Endothelial cell of umbilical vein (primary cell): ENCODE measurements around the gene TULP1. TPM values are rescaled to one million over a fixed set of nuclear protein-coding genes. Genes with fewer than 3 reads are reported as not detected.

ENCODE experiments used
- BruUV-seq: library from RNA; stranded (reverse); fragments of 400-500 nt; replicated peaks from 2 replicates; lab custom pipeline; 2021; lab: Mats Ljungman, UMichigan
- CTCF ChIA-PET: fragments of 300-600, 350-600 bp; sonication (Branson Sonifier 250); formaldehyde crosslinking; loops from one replicate; lab custom pipeline; 2021; ENCODE audit warnings: antibody characterized with exemption, inconsistent platforms; lab: Charles Lee
- POLR2A ChIA-PET: fragments of 300-600, 350-600 bp; sonication (Branson Sonifier 250); formaldehyde crosslinking; loops from one replicate; lab custom pipeline; 2021; ENCODE audit warnings: antibody characterized with exemption, inconsistent platforms; lab: Charles Lee
- DNase-seq: peaks from one replicate; pipeline ENCODE4 v3.0.0-alpha.2; 2011; ENCODE audit warnings: low read depth, low spot score
- FAIRE-seq: peaks from 2 replicates; lab custom pipeline; 2011; peaks lifted over from hg19 to GRCh38; lab: Jason Lieb, UNC
- H2AFZ ChIP-seq: 2 replicates; pipeline ENCODE4 v1.6.0; 2012; ENCODE audit warnings: low read depth, low read length, control low read depth, inconsistent platforms
- H3K27ac ChIP-seq: 2 replicates; pipeline ENCODE4 v1.5.1; 2011; ENCODE audit warnings: low read depth, mild to moderate bottlenecking, control low read depth, low read length, moderate library complexity; ENCODE audit not compliant: insufficient read depth
- H3K27me3 ChIP-seq, 2 experiments: 2 replicates each; pipeline versions ENCODE4 v1.6.0 to v1.6.1; 2011; ENCODE audit warnings: low read length in 2 of 2, mixed read lengths in 1 of 2; ENCODE audit not compliant: control insufficient read depth in 2 of 2, insufficient read depth in 2 of 2
- H3K36me3 ChIP-seq, 2 experiments: 2 replicates in 1 of 2; 3 replicates in 1 of 2; pipeline ENCODE4 v1.5.1; 2011; ENCODE audit warnings: low read length in 2 of 2, mild to moderate bottlenecking in 1 of 2, moderate library complexity in 1 of 2; ENCODE audit not compliant: control insufficient read depth in 2 of 2, insufficient read depth in 2 of 2; ENCODE audit errors: extremely low read depth in 1 of 2
- H3K4me1 ChIP-seq: 3 replicates; pipeline ENCODE4 v1.5.1; 2011; ENCODE audit warnings: mild to moderate bottlenecking, low read length; ENCODE audit not compliant: control insufficient read depth, insufficient read depth; ENCODE audit errors: extremely low read depth
- H3K4me2 ChIP-seq: 2 replicates; pipeline ENCODE4 v1.6.1; 2011; ENCODE audit warnings: low read length, control low read depth, mixed read lengths; ENCODE audit not compliant: insufficient read depth
- H3K4me3 ChIP-seq, 3 experiments: fragments of 200-600 bp in 1 of 3; sonication (generic), shearing (Covaris generic) in 1 of 3; replicated peaks in 1 of 3; 2 replicates each; pipeline ENCODE4 v1.5.1; 2011 to 2016; ENCODE audit warnings: control low read depth in 3 of 3, low read length in 3 of 3, mild to moderate bottlenecking in 2 of 3, inconsistent platforms in 1 of 3, low read depth in 1 of 3, moderate library complexity in 1 of 3; ENCODE audit not compliant: insufficient read depth in 1 of 3
- H3K79me2 ChIP-seq: 2 replicates; pipeline ENCODE4 v1.6.0; 2012; ENCODE audit warnings: low read length, inconsistent platforms; ENCODE audit not compliant: control insufficient read depth, insufficient read depth
- H3K9ac ChIP-seq: replicated peaks from 2 replicates; pipeline ENCODE3; 2011; ENCODE audit warnings: low read length, control low read depth; ENCODE audit not compliant: insufficient read depth; ENCODE audit errors: extremely low read depth
- H3K9me1 ChIP-seq: replicated peaks from 3 replicates; pipeline ENCODE4 v1.6.0; 2011; ENCODE audit warnings: mild to moderate bottlenecking, low read length; ENCODE audit not compliant: control insufficient read depth, insufficient read depth; ENCODE audit errors: extremely low read depth
- H3K9me3 ChIP-seq: replicated peaks from 2 replicates; pipeline ENCODE4 v1.5.1; 2012; ENCODE audit warnings: low read length, inconsistent platforms; ENCODE audit not compliant: control insufficient read depth, insufficient read depth
- H4K20me1 ChIP-seq: replicated peaks from 2 replicates; pipeline ENCODE3; 2011; ENCODE audit warnings: mild to moderate bottlenecking, low read length; ENCODE audit not compliant: control insufficient read depth, insufficient read depth; ENCODE audit errors: extremely low read depth
- CTCF ChIP-seq, 2 donors: IDR thresholded peaks; 1 replicate in 1 of 2; 2 replicates in 1 of 2; pipeline ENCODE4 v1.5.1; 2011; ENCODE audit warnings: low read length in 2 of 2, mild to moderate bottlenecking in 2 of 2, moderate library complexity in 2 of 2, control low read depth in 1 of 2, inconsistent platforms in 1 of 2, low read depth in 1 of 2; ENCODE audit not compliant: insufficient read depth in 1 of 2; ENCODE audit errors: extremely low read depth in 1 of 2
- EZH2 ChIP-seq: IDR thresholded peaks from 2 replicates; pipeline ENCODE4 v1.6.1; 2012; ENCODE audit warnings: borderline replicate concordance, low read depth, mild to moderate bottlenecking, moderate library complexity, low read length, inconsistent platforms; ENCODE audit not compliant: severe bottlenecking
- FOS ChIP-seq: IDR thresholded peaks from 2 replicates; pipeline ENCODE4 v1.6.1; 2011; ENCODE audit warnings: mild to moderate bottlenecking, low read length, moderate library complexity, borderline replicate concordance; ENCODE audit not compliant: insufficient read depth
- GATA2 ChIP-seq: IDR thresholded peaks from 2 replicates; pipeline ENCODE4 v1.7.0; 2011; ENCODE audit warnings: low read depth, mild to moderate bottlenecking, moderate library complexity, mixed read lengths, low read length; ENCODE audit not compliant: insufficient read length, insufficient read depth
- JUN ChIP-seq: IDR thresholded peaks from 2 replicates; pipeline ENCODE4 v1.6.1; 2011; ENCODE audit warnings: borderline replicate concordance, low read depth; ENCODE audit not compliant: insufficient read length, insufficient read depth
- MAX ChIP-seq: IDR thresholded peaks from 2 replicates; pipeline ENCODE4 v1.6.1; 2011; ENCODE audit not compliant: insufficient read depth, insufficient read length
- MYC ChIP-seq: IDR thresholded peaks from one replicate; pipeline ENCODE4 v1.6.1; 2011; ENCODE audit warnings: mild to moderate bottlenecking, low read depth, low read length
- POLR2A ChIP-seq: IDR thresholded peaks from 2 replicates; pipeline ENCODE4 v1.6.1; 2012; ENCODE audit warnings: low read depth, mild to moderate bottlenecking, control low read depth, low read length
- POLR2AphosphoS5 ChIP-seq: IDR thresholded peaks from 2 replicates; pipeline ENCODE4 v1.6.1; 2012; ENCODE audit warnings: low read depth, mild to moderate bottlenecking, control low read depth, low read length, moderate library complexity; ENCODE audit not compliant: insufficient read depth
- dilution Hi-C: fragments of 300-500 bp; cut with MboI; formaldehyde crosslinking; loops from one replicate; pipeline ENCODE4 v1.15.0; 2019; ENCODE audit warnings: low sequenced_read_pairs; ENCODE audit not compliant: extremely low pct_ligation_motif_present
- intact Hi-C: fragments of 100-400 bp; cut with micrococcal nuclease; formaldehyde crosslinking; loops from one replicate; pipeline ENCODE4 v1.10.0; 2022
- polyA plus RNA-seq, 4 experiments: library from polyadenylated mRNA; depleted of rRNA in 3 of 4; stranded (reverse) in 3 of 4; unstranded in 1 of 4; fragments of >200 nt; gene quantifications; 2 replicates each; pipeline versions ENCODE4 v1.2.1 to v1.2.3, GENCODE V29; 2011 to 2012; ENCODE audit warnings: missing spikeins in 1 of 4
- total RNA-seq: library from RNA; stranded (reverse); gene quantifications from 2 replicates; pipeline ENCODE4 v1.2.3, GENCODE V29; 2021

TULP1 gene
- total and polyA plus RNA-seq, 2 donors (not counting 3 experiments of a cell fraction or from before 2014, with no cell fraction given), result not detected

GRCh38 chr6:35476004-35476403 lies 36.7 kb downstream of the TULP1 start:
- intact Hi-C loops, result no loop called here
- no peak overlapping the region for H3K27ac ChIP-seq
- ChIA-PET CTCF (interaction anchor here (1.1 kb wide), 1 partner anchor 22 kb away, joined by 4 read pairs; no protein-coding TSS in a partner anchor), POLR2A (no interaction called here)
- TF ChIP-seq POLR2A (no peak), CTCF (IDR thresholded peaks at IDR 0.05; ENCODE audit: extremely low read depth in 1 of 2, insufficient read depth in 1 of 2, low read depth in 1 of 2, low read length in 2 of 2) (no peak), JUN (no peak), MAX (no peak), MYC (no peak), FOS (no peak), GATA2 (no peak), POLR2AphosphoS5 (no peak), EZH2 (no peak)
- H3K79me2 ChIP-seq, result peaks cover 5% of the 10 kb centered on the region
- H3K9me1 ChIP-seq, result no peaks in the 10 kb centered on the region
- H2AFZ ChIP-seq, result no peak overlapping the region
- peaks cover 5 to 7% of the 10 kb centered on the region in 2 experiments for H3K36me3 ChIP-seq
- FAIRE-seq (no peak), DNase-seq (no peak)
- H3K9me3 ChIP-seq, result no peaks in the 10 kb centered on the region
- peaks cover 4% of the 10 kb centered on the region for H3K4me1 ChIP-seq
- peaks cover 7% of the 10 kb centered on the region for H4K20me1 ChIP-seq
- no TSS peak for BruUV-seq
- dilution Hi-C loops, result no loop called here
- no peak overlapping the region for H3K9ac ChIP-seq
- H3K27me3 ChIP-seq, result no peaks in the 10 kb centered on the region
- H3K4me2 ChIP-seq, result no peak overlapping the region
- no peak overlapping the region for H3K4me3 ChIP-seq
